Osteoblast (primary cell): Measurements from ENCODE around the gene KAZN. TPM values are rescaled to one million over a fixed set of nuclear protein-coding genes. Genes with fewer than 3 reads are reported as not detected.

ENCODE experiments used
- DNase-seq: peaks from one replicate; pipeline ENCODE4 v3.0.0; 2011; ENCODE audit warnings: low spot score, mixed read lengths; ENCODE audit not compliant: insufficient read length; ENCODE audit errors: missing footprints
- H2AFZ ChIP-seq: 2 replicates; pipeline ENCODE4 v1.6.0; 2011; ENCODE audit warnings: mild to moderate bottlenecking, low read length
- H3K27ac ChIP-seq: 2 replicates; pipeline ENCODE4 v1.5.1; 2011; ENCODE audit warnings: mild to moderate bottlenecking, low read depth, low read length, moderate library complexity
- H3K27me3 ChIP-seq: 2 replicates; pipeline ENCODE4 v1.6.0; 2012; ENCODE audit warnings: mild to moderate bottlenecking, control low read depth, inconsistent platforms, low read length, moderate library complexity; ENCODE audit not compliant: insufficient read depth
- H3K36me3 ChIP-seq: 2 replicates; pipeline ENCODE4 v1.5.1; 2011; ENCODE audit warnings: mild to moderate bottlenecking, low read length, control low read depth, moderate library complexity; ENCODE audit not compliant: insufficient read depth
- H3K4me1 ChIP-seq: 2 replicates; pipeline ENCODE4 v1.5.1; 2011; ENCODE audit warnings: mild to moderate bottlenecking, low read length, control low read depth, moderate library complexity; ENCODE audit not compliant: insufficient read depth
- H3K4me2 ChIP-seq: 2 replicates; pipeline ENCODE4 v1.6.0; 2011; ENCODE audit warnings: mild to moderate bottlenecking, low read length; ENCODE audit not compliant: insufficient read depth
- H3K4me3 ChIP-seq: fragments of 200-600 bp; sonication (generic); 3 replicates; pipeline ENCODE4 v1.5.1; 2012; ENCODE audit warnings: mild to moderate bottlenecking, low read length, inconsistent platforms; ENCODE audit not compliant: insufficient read depth
- H3K79me2 ChIP-seq: 2 replicates; pipeline ENCODE4 v1.6.0; 2012; ENCODE audit warnings: mild to moderate bottlenecking, low read length, control low read depth, inconsistent platforms; ENCODE audit not compliant: insufficient read depth
- H3K9me3 ChIP-seq: 2 replicates; pipeline ENCODE4 v1.5.1; 2011; ENCODE audit warnings: low read depth, low read length, control low read depth
- H4K20me1 ChIP-seq: 2 replicates; pipeline ENCODE4 v1.6.0; 2012; ENCODE audit warnings: mild to moderate bottlenecking, low read length, control low read depth; ENCODE audit not compliant: insufficient read depth
- total RNA-seq: library from RNA; depleted of rRNA; stranded (reverse); fragments of >200 nt; gene quantifications from 2 replicates; pipeline ENCODE4 v1.2.3, GENCODE V29; 2012
- TF ChIP-seq, protein P1 (sequence below): IDR thresholded peaks from 2 replicates; pipeline ENCODE4 v1.5.1; 2011; ENCODE audit warnings: mild to moderate bottlenecking, low read depth, low read length, moderate library complexity; ENCODE audit errors: extremely low read depth

Gene KAZN
- total RNA-seq, 1 donor: 9.0 TPM

DNA sequence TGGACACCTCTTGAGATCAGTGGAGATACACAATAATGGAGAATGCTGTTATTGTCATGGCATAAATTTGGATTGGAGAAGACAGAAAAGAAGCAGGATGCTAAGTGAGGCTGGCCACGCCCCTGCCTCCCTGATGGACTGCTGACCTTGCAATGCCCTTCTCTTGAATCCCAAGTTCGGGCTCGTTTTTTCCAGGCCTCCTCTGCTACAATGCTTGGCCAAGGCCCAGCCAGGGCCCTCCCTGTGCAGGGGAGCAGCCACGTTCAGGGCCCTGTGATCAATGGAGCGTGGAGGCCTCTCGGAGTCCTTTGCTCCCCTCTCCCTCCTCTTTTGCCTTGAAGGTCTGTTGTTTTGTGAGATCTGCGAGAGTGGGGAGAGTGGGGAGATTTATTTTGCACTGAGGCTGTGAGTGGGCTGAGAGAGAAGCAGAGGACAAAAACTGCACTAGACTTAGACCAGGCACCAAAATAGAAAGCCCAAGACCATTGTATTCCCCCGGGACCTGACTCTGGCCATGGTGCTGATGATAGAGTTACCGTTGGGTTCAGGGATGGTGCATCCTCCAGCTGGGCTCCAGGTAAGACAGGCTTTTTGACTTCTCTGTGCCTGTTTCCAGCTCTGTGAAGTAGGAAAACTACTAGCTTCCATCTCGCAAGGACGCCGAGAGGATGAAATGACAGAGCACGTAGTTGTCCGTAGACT, 268.6 kb downstream of the KAZN start:
- no peak for DNase-seq
- Histone ChIP-seq H3K4me3 (no peak overlapping the region), H3K27ac (no peak overlapping the region), H3K9me3 (no peaks in the 10 kb centered on the region), H3K4me1 (no peaks in the 10 kb centered on the region), H3K79me2 (no peaks in the 10 kb centered on the region), H3K36me3 (no peaks in the 10 kb centered on the region), H2AFZ (no peak overlapping the region), H3K27me3 (no peaks in the 10 kb centered on the region), H3K4me2 (no peak overlapping the region), H4K20me1 (no peaks in the 10 kb centered on the region)
- TF ChIP-seq, protein P1, sequence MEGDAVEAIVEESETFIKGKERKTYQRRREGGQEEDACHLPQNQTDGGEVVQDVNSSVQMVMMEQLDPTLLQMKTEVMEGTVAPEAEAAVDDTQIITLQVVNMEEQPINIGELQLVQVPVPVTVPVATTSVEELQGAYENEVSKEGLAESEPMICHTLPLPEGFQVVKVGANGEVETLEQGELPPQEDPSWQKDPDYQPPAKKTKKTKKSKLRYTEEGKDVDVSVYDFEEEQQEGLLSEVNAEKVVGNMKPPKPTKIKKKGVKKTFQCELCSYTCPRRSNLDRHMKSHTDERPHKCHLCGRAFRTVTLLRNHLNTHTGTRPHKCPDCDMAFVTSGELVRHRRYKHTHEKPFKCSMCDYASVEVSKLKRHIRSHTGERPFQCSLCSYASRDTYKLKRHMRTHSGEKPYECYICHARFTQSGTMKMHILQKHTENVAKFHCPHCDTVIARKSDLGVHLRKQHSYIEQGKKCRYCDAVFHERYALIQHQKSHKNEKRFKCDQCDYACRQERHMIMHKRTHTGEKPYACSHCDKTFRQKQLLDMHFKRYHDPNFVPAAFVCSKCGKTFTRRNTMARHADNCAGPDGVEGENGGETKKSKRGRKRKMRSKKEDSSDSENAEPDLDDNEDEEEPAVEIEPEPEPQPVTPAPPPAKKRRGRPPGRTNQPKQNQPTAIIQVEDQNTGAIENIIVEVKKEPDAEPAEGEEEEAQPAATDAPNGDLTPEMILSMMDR: no peak

DNA sequence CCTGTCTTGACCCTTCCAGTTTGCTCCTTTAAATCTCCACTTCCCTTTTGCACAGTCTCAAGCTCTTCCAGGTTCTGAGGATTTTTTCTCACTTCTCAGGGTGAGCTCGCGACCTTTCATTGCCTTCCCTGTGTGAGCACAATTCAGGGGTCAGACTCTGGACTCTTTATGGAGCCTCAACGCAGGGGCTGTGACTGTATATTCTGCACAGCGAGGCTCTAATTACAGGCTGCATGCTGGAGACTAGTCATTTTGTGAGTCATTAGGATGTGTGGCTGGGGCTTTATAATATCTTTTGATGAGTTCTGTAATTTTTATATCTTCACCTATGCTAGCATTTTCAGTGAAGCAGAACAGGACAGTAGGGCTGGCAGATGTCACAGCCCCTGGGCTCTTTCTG, 270.7 kb downstream of the KAZN start:
- H3K27me3 ChIP-seq: no peaks in the 10 kb centered on the region
- DNase-seq: no peak
- no peaks in the 10 kb centered on the region for H3K36me3 ChIP-seq
- H3K4me2 ChIP-seq: no peak overlapping the region
- H3K79me2 ChIP-seq: no peaks in the 10 kb centered on the region
- no peak overlapping the region for H3K4me3 ChIP-seq
- H3K9me3 ChIP-seq: no peaks in the 10 kb centered on the region
- H3K4me1 ChIP-seq: no peaks in the 10 kb centered on the region
- no peak overlapping the region for H2AFZ ChIP-seq
- H3K27ac ChIP-seq: no peak overlapping the region
- TF ChIP-seq, protein P1: no peak
- H4K20me1 ChIP-seq: no peaks in the 10 kb centered on the region

DNA sequence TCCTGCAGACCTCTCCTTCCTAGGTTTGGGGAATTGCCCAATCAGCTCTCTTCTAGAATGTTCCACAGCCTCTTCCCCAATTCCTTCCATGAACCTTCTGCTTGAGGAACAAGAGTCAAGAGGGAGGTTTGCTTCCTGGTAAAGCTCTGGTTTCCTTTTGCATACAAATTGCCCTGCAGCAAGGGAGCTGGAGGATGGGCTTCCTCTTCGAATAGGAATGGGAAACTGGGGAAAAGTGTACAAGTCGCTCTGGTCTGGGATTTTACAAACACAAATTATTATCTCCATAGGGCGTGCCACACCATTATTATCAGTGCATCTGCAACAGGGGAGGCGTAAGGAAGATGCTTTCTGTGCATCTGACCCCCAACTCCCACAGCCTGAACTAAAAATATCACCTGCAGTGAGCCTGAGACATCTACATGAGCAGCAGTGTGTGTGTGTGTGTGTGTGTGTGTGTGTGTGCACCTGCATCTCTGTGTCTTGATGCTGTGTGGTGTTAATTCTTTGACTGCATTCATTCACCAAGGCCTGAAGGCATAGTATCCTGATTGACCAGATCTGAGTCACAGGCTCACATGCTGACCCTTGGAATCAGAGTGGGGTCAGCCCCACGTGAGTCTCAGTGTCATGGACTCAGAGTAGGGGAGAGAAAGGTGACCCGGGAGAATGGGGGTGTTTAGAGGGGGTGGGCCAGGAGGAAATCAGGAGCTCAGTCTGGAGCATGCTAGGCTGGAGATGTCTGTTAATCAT, 272.9 kb downstream of the KAZN start:
- TF ChIP-seq, protein P1: no peak
- Histone ChIP-seq H4K20me1 (peaks cover 3% of the 10 kb centered on the region), H3K27ac (no peak overlapping the region), H3K4me3 (no peak overlapping the region), H3K79me2 (no peaks in the 10 kb centered on the region), H3K36me3 (no peaks in the 10 kb centered on the region), H2AFZ (no peak overlapping the region), H3K4me2 (no peak overlapping the region), H3K27me3 (peaks cover 6% of the 10 kb centered on the region), H3K9me3 (no peaks in the 10 kb centered on the region), H3K4me1 (no peaks in the 10 kb centered on the region)
- DNase-seq: no peak

DNA sequence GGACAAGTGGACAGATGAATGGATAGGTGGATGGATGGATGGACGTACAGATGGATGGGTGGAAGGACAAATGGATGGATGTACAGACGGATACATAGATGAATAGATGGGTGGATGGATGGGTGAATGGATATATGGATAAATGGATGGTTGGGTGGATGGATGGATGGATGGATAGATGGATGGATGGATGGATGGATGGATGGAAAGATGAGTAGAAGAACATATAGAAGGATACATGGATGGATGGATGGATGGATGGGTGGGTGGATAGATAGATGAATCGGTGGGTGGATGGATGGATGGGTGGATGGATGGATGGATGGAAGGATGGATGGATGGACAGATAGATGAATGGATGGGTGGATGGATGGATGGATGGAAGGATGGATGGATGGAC, 274.3 kb downstream of the KAZN start:
- no peak for DNase-seq
- Histone ChIP-seq H3K4me3 (no peak overlapping the region), H3K27me3 (peaks cover 6% of the 10 kb centered on the region), H4K20me1 (peaks cover 3% of the 10 kb centered on the region), H2AFZ (no peak overlapping the region), H3K4me1 (no peaks in the 10 kb centered on the region), H3K36me3 (no peaks in the 10 kb centered on the region), H3K4me2 (no peak overlapping the region), H3K9me3 (no peaks in the 10 kb centered on the region), H3K27ac (no peak overlapping the region), H3K79me2 (no peaks in the 10 kb centered on the region)
- TF ChIP-seq, protein P1: no peak
